IMR-90 (cell line): ENCODE measurements around the gene POLR3GL. TPM values are rescaled to one million over a fixed set of nuclear protein-coding genes. Genes with fewer than 3 reads are reported as not detected.

Experiments used
- ATAC-seq: fragments of 200-7000 bp; cut with Tn5 transposase; 2 replicates; pipeline ENCODE4 v1.9.1; 2020; ENCODE audit warnings: low read depth, mild to moderate bottlenecking, moderate library complexity
- BruUV-seq: library from RNA; stranded (reverse); fragments of 400-500 nt; replicated peaks from 2 replicates; lab custom pipeline; 2021; lab: Mats Ljungman, UMichigan
- CTCF ChIA-PET: fragments of 300-600 bp; formaldehyde crosslinking; extraction: SDS; loops from one replicate; lab custom pipeline; 2021; ENCODE audit warnings: antibody characterized with exemption; lab: Yijun Ruan, JAX
- POLR2A ChIA-PET: fragments of 300-600 bp; sonication (Branson Sonifier 250); formaldehyde crosslinking; loops from one replicate; lab custom pipeline; 2022; ENCODE audit warnings: antibody characterized with exemption; ENCODE audit not compliant: unreplicated experiment; lab: Charles Lee
- DNase-seq: peaks from one replicate; pipeline ENCODE4 v3.0.0; 2013
- H2AFZ ChIP-seq: replicated peaks from 2 replicates; pipeline ENCODE3; 2013; ENCODE audit warnings: low read length, mild to moderate bottlenecking; ENCODE audit not compliant: poor library complexity
- H2AK5ac ChIP-seq: 2 replicates; pipeline ENCODE4 v1.6.1; 2013; ENCODE audit warnings: low read depth, low read length, inconsistent platforms
- H2AK9ac ChIP-seq: replicated peaks from 2 replicates; pipeline ENCODE3; 2013; ENCODE audit warnings: mild to moderate bottlenecking, low read depth, low read length, moderate library complexity; ENCODE audit not compliant: poor library complexity
- H2BK120ac ChIP-seq: 2 replicates; pipeline ENCODE4 v1.6.1; 2013; ENCODE audit warnings: low read depth, low read length, inconsistent platforms
- H2BK15ac ChIP-seq: 3 replicates; pipeline ENCODE4 v1.6.1; 2013; ENCODE audit warnings: low read depth, low read length, inconsistent platforms
- H2BK20ac ChIP-seq: 2 replicates; pipeline ENCODE4 v1.6.1; 2013; ENCODE audit warnings: low read depth, mild to moderate bottlenecking, inconsistent platforms, low read length, moderate library complexity
- H2BK5ac ChIP-seq: 2 replicates; pipeline ENCODE4 v1.6.1; 2013; ENCODE audit warnings: mild to moderate bottlenecking, low read depth, low read length, inconsistent platforms; ENCODE audit not compliant: poor library complexity, severe bottlenecking
- H3K14ac ChIP-seq: replicated peaks from 2 replicates; pipeline ENCODE4 v1.6.1; 2013; ENCODE audit warnings: low read depth, low read length, inconsistent platforms
- H3K18ac ChIP-seq: 2 replicates; pipeline ENCODE4 v1.6.1; 2013; ENCODE audit warnings: low read depth, low read length, control low read depth
- H3K23ac ChIP-seq: 2 replicates; pipeline ENCODE4 v1.6.1; 2013; ENCODE audit warnings: low read depth, low read length, inconsistent platforms
- H3K27ac ChIP-seq: 2 replicates; pipeline ENCODE4 v1.5.1; 2013; ENCODE audit warnings: mild to moderate bottlenecking, control low read depth, low read length; ENCODE audit not compliant: insufficient read depth
- H3K27me3 ChIP-seq: 2 replicates; pipeline ENCODE4 v1.6.1; 2013; ENCODE audit warnings: low read length; ENCODE audit not compliant: control insufficient read depth, insufficient read depth
- H3K36me3 ChIP-seq: 2 replicates; pipeline ENCODE4 v1.6.1; 2013; ENCODE audit warnings: low read length, mixed read lengths; ENCODE audit not compliant: control insufficient read depth, insufficient read depth
- H3K4ac ChIP-seq: 2 replicates; pipeline ENCODE4 v1.6.1; 2013; ENCODE audit warnings: low read depth, low read length, inconsistent platforms
- H3K4me1 ChIP-seq: 2 replicates; pipeline ENCODE4 v1.6.1; 2013; ENCODE audit warnings: low read length, mixed read lengths; ENCODE audit not compliant: control insufficient read depth, insufficient read depth
- H3K4me2 ChIP-seq: 2 replicates; pipeline ENCODE4 v1.6.1; 2013; ENCODE audit warnings: low read depth, mild to moderate bottlenecking, control low read depth, low read length, moderate library complexity
- H3K4me3 ChIP-seq: 2 replicates; pipeline ENCODE4 v1.5.1; 2013; ENCODE audit warnings: low read depth, mild to moderate bottlenecking, control low read depth, low read length, moderate library complexity; ENCODE audit not compliant: insufficient read depth
- H3K56ac ChIP-seq: 2 replicates; pipeline ENCODE4 v1.6.1; 2013; ENCODE audit warnings: low read length, inconsistent platforms; ENCODE audit not compliant: insufficient read depth; ENCODE audit errors: extremely low read depth
- H3K79me1 ChIP-seq, 2 experiments: 2 replicates each; pipeline ENCODE4 v1.6.1; 2013; ENCODE audit warnings: low read length in 2 of 2, inconsistent platforms in 1 of 2, low read depth in 1 of 2
- H3K9ac ChIP-seq: 2 replicates; pipeline ENCODE4 v1.6.1; 2013; ENCODE audit warnings: low read depth, low read length, control low read depth
- H3K9me1 ChIP-seq: 2 replicates; pipeline ENCODE4 v1.6.1; 2013; ENCODE audit warnings: low read length, inconsistent platforms; ENCODE audit not compliant: insufficient read depth
- H3K9me3 ChIP-seq: 2 replicates; pipeline ENCODE4 v1.6.1; 2013; ENCODE audit warnings: low read length; ENCODE audit not compliant: control insufficient read depth, insufficient read depth
- H4K20me1 ChIP-seq: 2 replicates; pipeline ENCODE4 v1.6.1; 2013; ENCODE audit warnings: low read length, inconsistent platforms; ENCODE audit not compliant: insufficient read depth
- H4K5ac ChIP-seq: 2 replicates; pipeline ENCODE4 v1.6.1; 2013; ENCODE audit warnings: mild to moderate bottlenecking, low read depth, low read length, control low read depth
- H4K8ac ChIP-seq, 2 experiments: 2 replicates each; pipeline ENCODE4 v1.6.1; 2013; ENCODE audit warnings: low read depth in 2 of 2, low read length in 2 of 2, control low read depth in 1 of 2, inconsistent platforms in 1 of 2
- H4K91ac ChIP-seq: 2 replicates; pipeline ENCODE4 v1.6.1; 2013; ENCODE audit warnings: low read depth, low read length, inconsistent platforms; ENCODE audit not compliant: insufficient read depth
- MAFK ChIP-seq: IDR thresholded peaks from 2 replicates; pipeline ENCODE4 v1.6.1; 2012; ENCODE audit warnings: low read depth, low read length, improper control_type of control experiment
- POLR2A ChIP-seq: IDR thresholded peaks from 2 replicates; pipeline ENCODE4 v1.6.1; 2012; ENCODE audit warnings: mild to moderate bottlenecking, low read depth, low read length
- WGBS, 2 experiments: methylation state at CpG; one replicate each; pipeline versions ENCODE4 v1.1.5 to v1.1.7; 2013; ENCODE audit warnings: missing lambda C conversion rate in 2 of 2; ENCODE audit not compliant: insufficient read length in 1 of 2; ENCODE audit errors: extremely low coverage in 2 of 2; 5-methylcytosine and 5-hydroxymethylcytosine counted together
- dilution Hi-C: fragments of 300-500 bp; cut with HindIII; formaldehyde crosslinking; loops from one replicate; pipeline ENCODE4 v1.14.3; 2018; ENCODE audit warnings: low sequenced_read_pairs; ENCODE audit not compliant: unreplicated experiment
- in situ Hi-C: fragments of 300-500 bp; cut with MboI; formaldehyde crosslinking; loops from 3 replicates; pipeline ENCODE4 v1.14.3; 2019; ENCODE audit warnings: low sequenced_read_pairs, inconsistent platforms, mixed read lengths
- intact Hi-C: fragments of 100-400 bp; cut with micrococcal nuclease; formaldehyde crosslinking; loops from 2 replicates; pipeline ENCODE4 v1.10.0; 2022
- polyA plus RNA-seq, 3 experiments: library from polyadenylated mRNA; depleted of rRNA; stranded (reverse); fragments of >200 nt; gene quantifications; 2 replicates each; pipeline ENCODE4 v1.2.3, GENCODE V29; 2012; ENCODE audit warnings: low replicate concordance in 1 of 3
- total RNA-seq: library from RNA; depleted of rRNA; stranded (reverse); fragments of >200 nt; gene quantifications from 2 replicates; pipeline ENCODE4 v1.2.3, GENCODE V29; 2012

The POLR3GL gene
- total and polyA plus RNA-seq, 2 of the 4 experiments (the other 2 are of a cell fraction), result 7.9 to 16.3 TPM

DNA sequence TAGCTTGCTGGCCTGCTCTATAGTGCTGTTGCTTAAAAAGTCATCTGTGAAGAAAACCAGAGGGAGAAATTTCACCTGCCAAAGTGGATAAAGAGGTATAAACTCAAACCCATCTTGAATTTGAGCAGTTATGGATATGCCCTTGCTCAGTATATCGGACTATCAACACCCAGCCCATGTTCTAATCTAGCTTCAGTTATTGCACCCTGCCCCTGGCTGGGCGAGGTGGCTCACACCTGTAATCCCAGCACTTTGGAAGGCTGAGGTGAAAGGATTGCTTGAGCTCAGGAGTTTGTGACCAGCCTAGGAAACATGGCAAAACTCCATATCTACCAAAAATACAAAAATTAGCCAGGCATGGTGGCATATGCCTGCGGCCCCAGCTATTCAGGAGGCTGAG lies 20.0 kb upstream of the POLR3GL start:
- TF ChIP-seq MAFK (no peak), POLR2A (no peak)
- no peak overlapping the region for H2BK120ac ChIP-seq
- ChIA-PET CTCF (no interaction called here), POLR2A (no interaction called here)
- no peak overlapping the region for H2AK5ac ChIP-seq
- no peak overlapping the region for H3K56ac ChIP-seq
- no peak overlapping the region for H4K91ac ChIP-seq
- BruUV-seq, result no TSS peak
- no peak overlapping the region for H2BK5ac ChIP-seq
- H3K23ac ChIP-seq, result no peak overlapping the region
- no peak overlapping the region for H4K5ac ChIP-seq
- no peak overlapping the region for H3K4me2 ChIP-seq
- H3K79me1 ChIP-seq, result peaks cover 31 to 37% of the 10 kb centered on the region in 2 experiments
- dilution Hi-C loops (no loop called here), in situ Hi-C loops (no loop called here), intact Hi-C loops (no loop called here)
- no peak overlapping the region for H2AFZ ChIP-seq
- H3K9ac ChIP-seq, result no peak overlapping the region
- no peak overlapping the region for H3K4ac ChIP-seq
- no peak overlapping the region for H4K8ac ChIP-seq
- H3K4me1 ChIP-seq, result no peaks in the 10 kb centered on the region
- no peak overlapping the region for H3K18ac ChIP-seq
- H3K27me3 ChIP-seq, result no peaks in the 10 kb centered on the region
- no peak overlapping the region for H3K27ac ChIP-seq
- DNase-seq, result no peak
- H2AK9ac ChIP-seq, result no peak overlapping the region
- no peak overlapping the region for H2BK20ac ChIP-seq
- H2BK15ac ChIP-seq, result no peak overlapping the region
- no CpG with 5 or more reads among the region's 3 CpGs for WGBS, 2 experiments
- H3K14ac ChIP-seq, result no peak overlapping the region
- no peaks in the 10 kb centered on the region for H3K9me3 ChIP-seq
- no peak overlapping the region for H3K4me3 ChIP-seq
- ATAC-seq, result no peak
- peaks cover 3% of the 10 kb centered on the region; the same call in 1 of the 2 replicates for H3K9me1 ChIP-seq
- peaks cover 16% of the 10 kb centered on the region for H3K36me3 ChIP-seq
- H4K20me1 ChIP-seq, result peaks cover 5% of the 10 kb centered on the region; the same call in 1 of the 2 replicates
